DMS53 treated with DMSO at 0.1 percent for 48 hours (cell line): ENCODE results near the gene SLC35G6.
A peak's percentile ranks its signal among the peaks of the same experiment; 100 is the strongest.
"Not testable (repeated sequence)": the region's sequence is repeated elsewhere in the genome, so short reads cannot be mapped to it uniquely, and the experiment has no call there.

ENCODE experiments used
- DNase-seq: peaks from one replicate; lab custom pipeline; 2025; ENCODE audit not compliant: unreplicated experiment; lab: John Stamatoyannopoulos, UW

SLC35G6 gene

DNA sequence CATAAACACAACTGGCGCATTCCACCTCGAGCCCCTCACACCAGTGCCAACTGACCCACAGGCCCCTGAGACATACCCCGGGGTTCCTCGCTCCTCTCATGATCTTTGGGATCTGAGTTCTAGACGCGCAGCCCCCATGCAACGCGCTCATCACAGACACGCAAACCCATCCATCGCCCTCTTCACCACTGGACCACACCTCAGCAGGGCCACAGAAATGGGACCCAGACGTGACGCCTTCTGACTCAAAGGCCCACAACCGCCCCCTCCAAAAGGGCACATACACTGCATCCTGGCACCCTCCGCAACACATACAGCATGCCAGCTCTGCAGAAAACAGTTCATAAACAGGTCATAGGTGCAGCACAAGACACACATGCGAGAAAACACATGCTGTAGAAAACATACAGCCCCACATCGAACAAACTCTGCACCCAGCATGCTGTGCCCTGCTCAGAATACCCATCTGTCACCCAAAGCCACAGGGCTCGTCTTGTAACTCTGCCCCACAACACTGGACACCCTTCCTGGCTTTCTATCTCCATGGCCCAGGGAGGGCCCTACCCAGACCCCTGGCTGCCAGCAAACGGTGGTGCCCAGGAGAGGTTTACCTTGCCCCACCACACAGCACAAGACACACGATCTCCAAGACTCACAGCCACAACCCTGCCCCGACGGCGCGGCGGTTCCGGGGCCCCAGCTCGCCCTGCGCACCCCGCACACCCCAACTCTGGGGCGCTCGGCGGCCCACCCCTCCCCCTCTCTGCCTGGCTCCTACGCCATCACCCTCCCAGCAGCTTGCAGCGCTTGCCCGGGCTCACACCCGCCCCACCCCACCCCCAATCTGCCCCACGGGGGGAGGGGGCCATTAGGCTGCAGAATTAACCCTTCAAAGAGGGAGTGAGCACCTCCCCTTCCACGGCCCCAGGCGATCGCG, 2.7 kb upstream of the SLC35G6 start:
- no peak for DNase-seq

DNA sequence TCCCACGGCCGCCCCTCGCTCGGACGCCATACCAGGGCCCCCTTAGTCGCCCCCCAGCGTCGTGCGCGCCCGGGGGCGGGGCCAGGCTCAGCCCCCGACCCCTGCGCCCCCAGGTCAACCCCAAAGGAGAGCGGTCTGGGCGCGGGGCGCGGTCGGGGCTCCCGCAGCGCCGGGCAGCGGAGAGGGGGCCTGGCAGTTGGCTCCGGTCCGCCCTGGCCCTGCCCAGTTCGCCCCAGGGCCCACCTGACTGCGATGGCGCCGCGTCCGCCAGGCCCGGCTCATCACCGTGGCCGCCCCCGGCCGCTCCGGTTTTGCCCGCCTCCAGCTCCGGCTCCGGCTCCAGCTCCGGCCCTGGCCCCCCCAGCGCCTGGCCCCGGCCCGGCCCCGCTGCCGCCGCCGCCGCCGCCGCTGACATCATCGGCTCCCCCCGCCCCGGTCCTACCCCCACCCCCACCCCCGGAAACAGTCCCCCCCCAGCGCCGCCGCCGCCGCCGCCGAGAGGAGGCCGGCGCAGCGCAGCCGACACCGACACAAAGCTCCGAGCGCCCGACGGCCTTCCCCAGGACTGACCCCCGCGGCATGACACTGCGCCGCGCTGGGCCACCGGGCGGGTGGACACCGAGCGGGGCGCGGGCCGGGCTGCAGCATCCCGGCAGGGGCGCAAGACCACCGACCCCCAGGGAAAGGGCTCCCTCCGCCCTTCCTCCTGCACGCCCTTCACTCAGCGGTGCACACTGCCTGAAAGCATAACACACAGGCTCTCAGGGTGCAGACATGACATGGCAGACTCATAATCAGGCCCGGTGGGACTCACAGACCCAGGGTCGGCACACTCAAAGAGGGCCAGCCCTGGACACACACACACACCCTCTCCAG, 1.8 kb upstream of the SLC35G6 start, which contains the start of gene ZBTB4:
ZBTB4 (minus strand) TSS at position 419 of the 876 bp plus-strand sequence. CDS start 12,830 bp downstream, outside the sequence.
- DNase-seq, result no peak

DNA sequence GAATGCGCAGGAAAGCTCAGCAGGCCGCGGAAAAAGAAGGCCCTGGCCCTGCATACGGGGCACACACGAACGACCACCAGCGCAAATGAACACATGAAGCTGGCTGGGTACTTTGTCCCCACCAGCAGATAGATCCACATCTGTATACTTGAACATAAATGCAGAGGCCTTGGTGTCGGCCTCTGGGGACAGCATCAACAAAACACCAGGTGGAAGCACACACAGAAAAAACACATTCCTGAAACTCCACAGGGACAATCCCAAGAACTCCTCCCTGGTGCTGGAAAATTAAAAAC, 1.2 kb upstream of the SLC35G6 start:
- DNase-seq, result no peak

DNA sequence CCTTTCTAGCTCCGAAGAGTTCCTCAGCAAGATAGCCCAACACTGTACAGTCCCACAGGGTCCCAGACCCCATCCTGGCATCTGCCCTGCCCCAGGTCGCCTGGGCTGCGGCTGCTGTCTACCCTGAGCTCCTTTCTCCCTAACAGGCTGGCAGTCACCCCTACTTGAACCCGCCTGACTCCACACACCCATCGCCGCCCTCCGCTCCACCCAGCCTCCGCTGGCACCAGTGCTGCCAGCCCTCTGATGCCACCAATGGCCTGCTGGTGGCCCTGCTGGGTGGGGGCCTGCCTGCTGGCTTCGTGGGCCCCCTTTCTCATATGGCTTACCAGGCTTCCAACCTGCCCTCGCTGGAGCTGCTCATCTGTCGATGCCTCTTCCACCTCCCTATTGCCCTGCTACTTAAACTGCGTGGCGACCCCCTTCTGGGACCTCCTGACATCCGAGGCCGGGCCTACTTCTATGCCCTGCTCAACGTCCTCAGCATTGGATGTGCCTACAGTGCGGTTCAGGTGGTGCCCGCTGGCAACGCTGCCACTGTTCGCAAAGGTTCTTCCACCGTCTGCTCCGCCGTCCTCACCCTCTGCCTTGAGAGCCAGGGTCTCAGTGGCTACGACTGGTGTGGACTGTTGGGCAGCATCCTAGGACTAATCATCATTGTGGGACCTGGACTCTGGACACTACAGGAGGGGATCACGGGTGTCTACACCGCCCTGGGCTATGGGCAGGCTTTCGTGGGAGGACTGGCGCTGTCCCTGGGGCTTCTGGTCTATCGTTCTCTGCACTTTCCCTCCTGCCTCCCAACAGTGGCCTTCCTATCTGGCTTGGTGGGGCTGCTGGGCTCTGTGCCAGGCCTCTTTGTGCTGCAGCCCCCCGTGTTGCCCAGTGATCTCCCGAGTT, 846 bp downstream of the SLC35G6 start:
- not testable (repeated sequence) for DNase-seq

DNA sequence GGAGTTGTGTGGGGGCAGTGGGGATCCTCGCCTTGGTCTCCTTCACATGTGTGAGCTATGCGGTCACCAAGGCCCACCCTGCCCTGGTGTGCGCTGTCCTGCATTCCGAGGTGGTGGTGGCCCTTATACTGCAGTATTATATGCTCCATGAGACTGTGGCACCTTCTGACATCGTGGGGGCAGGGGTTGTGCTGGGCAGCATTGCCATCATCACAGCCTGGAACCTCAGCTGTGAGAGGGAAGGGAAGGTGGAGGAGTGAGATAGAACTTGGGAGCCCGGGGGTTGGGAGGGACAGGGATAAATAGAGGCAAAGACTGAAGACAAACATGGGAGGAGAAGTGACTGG, 1.5 kb downstream of the SLC35G6 start:
- not testable (repeated sequence) for DNase-seq

DNA sequence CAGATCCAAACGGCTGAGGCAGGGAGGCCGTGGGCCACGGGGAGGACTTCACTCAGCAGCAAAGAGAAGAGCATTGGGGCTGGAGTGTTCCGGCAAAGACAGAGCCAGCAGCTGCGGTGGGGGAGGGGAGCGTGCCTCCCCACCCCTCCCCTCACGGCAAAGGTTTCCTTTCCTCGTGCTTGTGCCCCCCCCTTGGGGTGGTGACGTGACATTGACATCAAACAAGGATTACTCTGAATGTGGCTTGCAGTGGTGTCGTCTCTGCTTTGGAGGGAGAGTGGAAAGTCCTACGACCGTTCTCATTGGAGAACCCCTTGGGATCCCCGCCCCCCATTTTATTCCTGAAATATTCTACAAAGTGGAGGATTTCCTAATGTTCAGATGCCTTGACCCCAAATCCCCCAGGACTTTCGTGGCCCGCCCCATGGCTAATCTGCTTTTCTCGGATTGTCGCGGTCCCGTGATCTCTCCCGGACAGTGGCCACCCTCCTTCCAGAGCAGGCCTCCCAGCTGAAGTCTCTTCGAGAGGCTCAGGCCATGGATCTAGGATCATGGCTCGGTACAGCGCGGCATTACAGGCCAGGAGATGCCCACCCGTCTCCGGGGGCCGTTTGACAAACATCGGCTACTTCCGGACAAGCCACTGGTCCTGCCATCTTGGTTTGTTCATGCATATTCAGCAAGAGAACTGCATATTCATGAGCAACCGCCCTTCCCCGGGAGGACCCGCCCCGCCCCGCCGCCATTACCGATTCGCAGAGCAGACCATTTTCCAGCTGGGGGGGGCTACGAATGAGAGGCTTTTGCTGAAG, 2.2 kb downstream of the SLC35G6 start:
- peak; percentile 96 for DNase-seq

DNA sequence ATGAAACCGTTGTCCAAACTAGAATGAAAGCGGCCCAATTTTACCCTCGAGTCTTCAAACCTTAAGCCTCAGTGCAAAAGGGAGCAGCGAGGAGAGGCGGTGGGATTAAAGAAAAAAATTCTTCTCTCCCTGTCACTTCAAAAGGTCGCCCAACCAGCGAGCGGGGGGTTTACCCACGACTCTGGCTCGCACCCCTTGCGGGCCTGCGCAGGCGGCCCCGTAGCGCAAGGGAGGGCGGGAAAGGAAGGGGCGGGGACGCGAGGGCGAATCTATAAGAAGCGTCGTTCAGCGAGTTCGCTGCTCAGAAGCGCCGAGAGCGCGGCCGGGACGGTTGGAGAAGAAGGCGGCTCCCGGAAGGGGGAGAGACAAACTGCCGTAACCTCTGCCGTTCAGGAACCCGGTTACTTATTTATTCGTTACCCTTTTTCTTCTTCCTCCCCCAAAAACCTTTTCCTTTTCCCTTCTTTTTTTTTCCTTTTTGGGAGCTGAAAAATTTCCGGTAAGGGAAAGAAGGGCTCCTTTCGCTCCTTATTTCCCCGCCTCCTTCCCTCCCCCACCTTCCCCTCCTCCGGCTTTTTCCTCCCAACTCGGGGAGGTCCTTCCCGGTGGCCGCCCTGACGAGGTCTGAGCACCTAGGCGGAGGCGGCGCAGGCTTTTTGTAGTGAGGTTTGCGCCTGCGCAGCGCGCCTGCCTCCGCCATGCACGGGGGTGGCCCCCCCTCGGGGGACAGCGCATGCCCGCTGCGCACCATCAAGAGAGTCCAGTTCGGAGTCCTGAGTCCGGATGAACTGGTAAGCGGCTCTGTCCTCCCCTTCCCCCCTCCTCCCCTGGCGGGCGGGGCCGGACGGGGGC, 3.0 kb downstream of the SLC35G6 start, which contains the start of gene POLR2A:
POLR2A (plus strand) TSS at position 300 of the 852 bp plus-strand sequence.
- DNase-seq, result peak; percentile 96

DNA sequence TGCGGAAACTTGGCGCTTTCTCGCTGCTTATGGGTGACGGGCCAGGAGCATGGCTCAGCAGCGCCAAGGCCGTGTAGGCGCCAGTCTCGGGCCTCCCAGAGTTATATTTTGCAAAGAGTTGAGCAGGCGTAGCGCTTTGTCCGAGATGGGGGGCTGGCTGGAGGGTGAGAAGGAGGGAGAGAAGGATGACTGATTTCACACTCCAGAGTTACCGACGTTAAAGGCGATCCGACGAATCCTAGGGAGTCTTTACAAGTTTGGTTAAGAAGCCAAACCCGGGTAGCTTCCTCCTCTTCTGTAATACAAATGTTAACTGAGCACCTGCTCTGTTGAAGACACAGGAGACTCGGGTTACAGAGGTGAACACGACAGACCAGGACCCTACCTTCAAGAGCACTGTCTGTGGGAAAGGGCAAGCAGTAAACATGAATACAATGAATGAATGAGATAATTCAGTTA, 3.7 kb downstream of the SLC35G6 start:
- DNase-seq, result no peak

DNA sequence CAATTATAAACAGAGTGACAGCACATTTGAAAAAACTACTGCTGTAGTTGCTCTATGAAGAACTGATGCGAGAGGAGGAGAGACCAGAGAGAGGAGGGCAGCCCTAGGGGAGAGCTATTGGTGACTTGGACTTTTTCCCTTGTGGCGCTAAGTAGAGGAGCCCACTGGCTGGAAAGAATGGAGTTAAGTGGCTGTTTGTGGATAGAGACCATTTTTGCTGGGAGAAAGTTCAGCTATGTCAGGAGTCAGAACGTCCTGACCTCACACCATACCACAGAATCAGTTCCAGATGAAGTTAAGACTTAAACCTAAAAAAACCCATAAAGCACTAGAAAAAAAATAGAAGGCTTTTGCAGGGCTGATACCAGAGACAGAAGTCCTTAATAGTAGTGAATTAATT, 4.9 kb downstream of the SLC35G6 start:
- DNase-seq, result no peak

DNA sequence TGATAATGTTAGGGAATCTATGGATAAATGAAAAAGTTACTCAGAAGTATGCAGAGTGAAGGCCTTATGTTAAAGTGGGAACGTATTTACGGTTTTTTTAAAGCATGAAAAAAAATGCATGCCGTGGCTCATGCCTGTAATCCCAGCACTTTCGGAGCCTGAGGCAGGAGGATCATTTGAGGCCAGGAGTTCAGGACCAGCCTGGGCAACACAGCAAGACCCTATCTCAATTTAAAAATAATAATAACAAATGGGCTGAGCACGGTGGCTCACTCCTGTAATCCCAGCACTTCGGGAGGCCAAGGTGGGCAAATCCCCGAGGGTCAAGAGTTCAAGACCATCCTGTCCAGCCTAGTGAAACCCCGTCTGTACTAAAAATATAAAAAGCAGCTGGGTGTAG, 8.9 kb downstream of the SLC35G6 start:
- no peak for DNase-seq

DNA sequence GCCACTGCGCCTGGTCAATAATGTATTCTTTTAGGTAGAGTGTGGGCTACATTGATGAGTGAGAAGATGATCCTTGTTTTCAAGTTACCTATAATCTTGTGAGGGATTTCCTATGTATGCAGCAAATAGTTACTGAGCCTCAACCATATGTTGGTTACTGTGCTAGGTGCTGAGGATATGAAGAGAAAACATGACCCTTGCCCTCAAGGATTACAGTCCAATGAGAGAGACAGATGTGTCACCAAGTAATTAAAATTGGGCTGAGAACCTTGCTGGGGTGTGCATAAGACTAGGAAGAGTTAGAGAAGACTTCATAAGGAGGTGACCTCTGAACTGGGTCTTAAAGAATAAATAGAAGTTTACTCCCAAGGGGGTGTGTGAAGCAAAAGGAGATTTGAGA, 10.3 kb downstream of the SLC35G6 start:
- no peak for DNase-seq

DNA sequence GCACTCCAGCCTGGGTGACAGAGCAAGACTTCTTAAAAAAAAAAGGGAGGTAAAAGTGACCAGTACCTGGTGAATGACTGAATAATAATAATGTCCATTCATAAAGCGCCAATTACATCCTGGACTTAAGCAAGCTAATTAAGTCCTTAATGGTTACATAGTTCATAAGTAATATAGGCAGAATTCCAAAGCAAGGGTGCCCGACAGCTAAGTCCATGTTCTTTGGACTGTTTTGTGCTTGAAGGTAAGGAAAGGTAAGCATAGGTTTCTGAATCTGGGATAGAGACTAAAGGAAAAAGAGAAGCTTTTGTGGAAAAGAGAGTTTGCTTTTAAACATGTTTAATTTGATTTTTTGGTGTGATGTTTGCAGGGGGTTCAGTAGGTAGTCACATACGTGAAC, 12.7 kb downstream of the SLC35G6 start:
- no peak for DNase-seq

DNA sequence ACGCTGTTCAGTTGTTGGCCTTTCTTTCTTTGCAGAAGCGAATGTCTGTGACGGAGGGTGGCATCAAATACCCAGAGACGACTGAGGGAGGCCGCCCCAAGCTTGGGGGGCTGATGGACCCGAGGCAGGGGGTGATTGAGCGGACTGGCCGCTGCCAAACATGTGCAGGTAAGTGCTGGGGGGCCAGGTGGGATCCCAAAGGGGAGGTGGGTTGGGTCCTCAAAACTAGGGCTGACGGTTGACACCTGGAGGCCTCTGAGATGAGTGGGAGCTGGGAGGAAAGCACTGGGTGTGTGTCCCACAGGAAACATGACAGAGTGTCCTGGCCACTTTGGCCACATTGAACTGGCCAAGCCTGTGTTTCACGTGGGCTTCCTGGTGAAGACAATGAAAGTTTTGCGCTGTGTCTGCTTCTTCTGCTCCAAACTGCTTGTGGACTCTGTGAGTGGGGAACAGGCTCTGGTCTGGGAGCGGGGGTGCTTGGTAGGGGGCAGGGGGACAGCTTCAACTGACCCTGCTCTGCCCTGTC, 14.7 kb downstream of the SLC35G6 start:
- no peak for DNase-seq

DNA sequence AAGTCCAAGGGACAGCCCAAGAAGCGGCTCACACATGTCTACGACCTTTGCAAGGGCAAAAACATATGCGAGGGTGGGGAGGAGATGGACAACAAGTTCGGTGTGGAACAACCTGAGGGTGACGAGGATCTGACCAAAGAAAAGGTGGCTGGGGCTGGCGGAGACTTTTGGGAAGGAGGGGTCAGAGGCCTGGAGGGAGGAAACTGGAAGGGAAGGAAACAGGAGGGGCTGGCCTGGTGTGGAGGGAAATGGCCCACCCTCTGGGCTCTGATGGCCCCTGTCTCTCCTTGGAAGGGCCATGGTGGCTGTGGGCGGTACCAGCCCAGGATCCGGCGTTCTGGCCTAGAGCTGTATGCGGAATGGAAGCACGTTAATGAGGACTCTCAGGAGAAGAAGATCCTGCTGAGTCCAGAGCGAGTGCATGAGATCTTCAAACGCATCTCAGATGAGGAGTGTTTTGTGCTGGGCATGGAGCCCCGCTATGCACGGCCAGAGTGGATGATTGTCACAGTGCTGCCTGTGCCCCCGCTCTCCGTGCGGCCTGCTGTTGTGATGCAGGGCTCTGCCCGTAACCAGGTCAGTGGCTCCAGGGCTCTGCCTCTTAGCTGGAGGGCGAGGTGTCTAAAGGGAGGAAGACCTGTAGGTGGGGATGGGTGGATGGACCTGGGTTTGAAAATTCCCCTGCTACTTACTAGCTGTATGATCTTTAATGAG, 15.4 kb downstream of the SLC35G6 start:
- DNase-seq, result no peak

DNA sequence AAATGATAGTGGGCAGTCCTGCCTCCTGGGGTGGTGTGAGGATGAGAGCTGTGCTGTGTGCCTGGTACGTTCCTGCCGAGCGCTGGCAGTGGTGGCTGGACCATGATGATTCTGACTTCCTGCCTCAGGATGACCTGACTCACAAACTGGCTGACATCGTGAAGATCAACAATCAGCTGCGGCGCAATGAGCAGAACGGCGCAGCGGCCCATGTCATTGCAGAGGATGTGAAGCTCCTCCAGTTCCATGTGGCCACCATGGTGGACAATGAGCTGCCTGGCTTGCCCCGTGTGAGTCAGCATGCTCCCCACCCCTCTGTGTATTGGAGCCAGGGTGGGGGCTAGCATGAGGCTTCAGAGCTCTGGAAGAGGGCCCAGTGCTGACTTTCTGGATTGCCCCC, 16.0 kb downstream of the SLC35G6 start:
- DNase-seq, result no peak

DNA sequence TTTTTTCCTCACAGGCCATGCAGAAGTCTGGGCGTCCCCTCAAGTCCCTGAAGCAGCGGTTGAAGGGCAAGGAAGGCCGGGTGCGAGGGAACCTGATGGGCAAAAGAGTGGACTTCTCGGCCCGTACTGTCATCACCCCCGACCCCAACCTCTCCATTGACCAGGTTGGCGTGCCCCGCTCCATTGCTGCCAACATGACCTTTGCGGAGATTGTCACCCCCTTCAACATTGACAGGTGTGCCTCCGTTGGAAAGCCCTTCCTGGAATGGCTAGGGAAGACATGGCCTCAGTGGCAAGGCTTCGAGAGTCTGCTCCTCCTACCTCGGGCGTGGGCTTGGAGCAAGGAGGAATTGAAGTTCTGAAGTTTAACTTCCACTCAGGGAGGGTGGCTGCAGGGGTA, 16.4 kb downstream of the SLC35G6 start:
- no peak for DNase-seq

DNA sequence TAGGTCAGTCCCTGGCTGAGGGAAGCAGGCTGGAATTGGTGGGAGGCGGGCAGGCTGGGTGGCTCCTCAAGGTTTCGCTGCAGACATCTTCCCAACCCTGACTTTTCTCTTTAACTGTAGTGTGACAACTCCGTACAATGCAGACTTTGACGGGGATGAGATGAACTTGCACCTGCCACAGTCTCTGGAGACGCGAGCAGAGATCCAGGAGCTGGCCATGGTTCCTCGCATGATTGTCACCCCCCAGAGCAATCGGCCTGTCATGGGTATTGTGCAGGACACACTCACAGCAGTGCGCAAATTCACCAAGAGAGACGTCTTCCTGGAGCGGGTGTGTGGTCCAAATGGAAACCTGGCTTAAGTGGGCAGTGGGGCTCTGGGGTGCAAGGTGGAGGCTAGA, 17.9 kb downstream of the SLC35G6 start:
- DNase-seq, result no peak

DNA sequence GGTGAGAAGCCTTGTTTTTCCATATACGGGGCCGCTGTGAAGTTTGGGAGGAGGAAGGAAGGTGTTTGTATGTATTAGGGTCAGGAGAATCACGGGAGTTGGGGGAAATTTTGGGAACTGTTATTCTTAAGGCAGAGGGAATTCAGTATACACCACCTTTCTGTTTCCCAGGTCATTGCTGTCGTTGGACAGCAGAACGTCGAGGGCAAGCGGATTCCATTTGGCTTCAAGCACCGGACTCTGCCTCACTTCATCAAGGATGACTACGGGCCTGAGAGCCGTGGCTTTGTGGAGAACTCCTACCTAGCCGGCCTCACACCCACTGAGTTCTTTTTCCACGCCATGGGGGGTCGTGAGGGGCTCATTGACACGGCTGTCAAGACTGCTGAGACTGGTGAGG, 20.5 kb downstream of the SLC35G6 start:
- DNase-seq, result no peak
